Right lobe of liver (tissue), 6 donors: ENCODE results near the gene KCNQ5. TPM values are rescaled to one million over a fixed set of nuclear protein-coding genes. Genes with fewer than 3 reads are reported as not detected.

Experiments used
- ATAC-seq, 4 donors: fragments of 200-7000 bp; cut with Tn5 transposase; one replicate each; pipeline ENCODE4 v1.9.1; 2020; ENCODE audit warnings: mild to moderate bottlenecking in 4 of 4, moderate library complexity in 4 of 4
- DNase-seq, 3 donors: peaks; one replicate each; pipeline ENCODE4 v3.0.0-alpha.2; 2020
- H3K27ac ChIP-seq, 3 donors: fragments of 200-600 bp; one replicate each; pipeline ENCODE4 v1.8.0; 2022
- H3K27me3 ChIP-seq, 2 donors: fragments of 200-600 bp; one replicate each; pipeline ENCODE4 v1.8.0; 2022
- H3K36me3 ChIP-seq, 4 donors: fragments of 200-600 bp; sonication (generic) in 1 of 4; one replicate each; pipeline versions ENCODE4 v1.5.1 to v1.8.0; 2017 to 2022; ENCODE audit warnings: control low read depth in 1 of 4
- H3K4me1 ChIP-seq, 4 donors: fragments of 200-600 bp; sonication (generic) in 1 of 4; one replicate each; pipeline versions ENCODE4 v1.5.1 to v1.8.0; 2017 to 2022; ENCODE audit warnings: control low read depth in 1 of 4
- H3K4me3 ChIP-seq, 3 donors: fragments of 200-600 bp; one replicate each; pipeline ENCODE4 v1.8.0; 2022
- H3K9me3 ChIP-seq, 4 donors: fragments of 200-600 bp; sonication (generic) in 1 of 4; one replicate each; pipeline versions ENCODE4 v1.5.1 to v1.8.0; 2017 to 2022; ENCODE audit warnings: control low read depth in 1 of 4
- CTCF ChIP-seq, 4 donors: fragments of 200-600 bp in 3 of 4; fragments of 450-650 bp in 1 of 4; IDR thresholded peaks; one replicate each; pipeline versions ENCODE4 v1.5.1 to v1.8.0; 2016 to 2022; ENCODE audit warnings: antibody characterized with exemption in 4 of 4, mild to moderate bottlenecking in 2 of 4
- POLR2A ChIP-seq: fragments of 450-650 bp; IDR thresholded peaks from one replicate; pipeline ENCODE4 v1.6.1; 2017; ENCODE audit warnings: antibody characterized with exemption, mild to moderate bottlenecking
- WGBS: methylation state at CpG from one replicate; pipeline ENCODE4 v1.1.6; 2018; ENCODE audit warnings: low coverage, low lambda C conversion rate; ENCODE audit not compliant: insufficient coverage; ENCODE audit errors: missing lambda C conversion rate; 5-methylcytosine and 5-hydroxymethylcytosine counted together
- intact Hi-C, 2 donors: fragments of 100-400 bp; cut with DNase I; formaldehyde crosslinking; loops; one replicate each; pipeline versions ENCODE4 v1.11.2 to v1.14.1; 2022
- total RNA-seq, 6 experiments: library from RNA; depleted of rRNA in 2 of 6; stranded (reverse); fragments of >200 nt in 2 of 6; fragmentation: NEBNext Ultra II Directional in 3 of 6; extraction: Animal tissue kit (Norgen Biotek cat#: 25700) in 3 of 6; gene quantifications; one replicate each; pipeline versions ENCODE4 v1.1.0 to v1.2.4, GENCODE V29; 2016 to 2023
- donor health status: DM: no; HTN: yes; CAD: no.
- donor health status: DM: no; HTN: no; CAD: no.
- donor health status: DM: no; HTN: no; CAD: no.
- donor health status: DM: no; HTN: yes; CAD: no.
- donor health status: DM: no; HTN: yes; CAD: no.

Gene KCNQ5
- total RNA-seq, 6 experiments from 2014 or later = 0.04 to 0.11 TPM; not detected in 4

- H3K36me3 ChIP-seq = no peaks in the 10 kb centered on the region
- H3K4me1 ChIP-seq = no peaks in the 10 kb centered on the region
- no peak for TF ChIP-seq CTCF (IDR thresholded peaks at IDR 0.05)
- TF ChIP-seq POLR2A = no peak
- no peak overlapping the region for H3K4me3 ChIP-seq
- WGBS = 54% methylated on average over 3 of the region's 3 CpGs
- H3K9me3 ChIP-seq = no peaks in the 10 kb centered on the region
- no peak for ATAC-seq
- H3K27ac ChIP-seq = no peak overlapping the region
- intact Hi-C loops = no loop called here
- DNase-seq = no peak
- H3K27me3 ChIP-seq = no peaks in the 10 kb centered on the region
Measured at GRCh38 chr6:73058736-73059135, 436.9 kb downstream of the KCNQ5 start.

GRCh38 chr6:73062130-73062529, 440.3 kb downstream of the KCNQ5 start:
- Histone ChIP-seq H3K9me3 (no peaks in the 10 kb centered on the region), H3K27ac (no peak overlapping the region), H3K27me3 (no peaks in the 10 kb centered on the region), H3K4me3 (no peak overlapping the region), H3K36me3 (no peaks in the 10 kb centered on the region), H3K4me1 (no peaks in the 10 kb centered on the region)
- ATAC-seq (no peak), DNase-seq (no peak)
- WGBS = 46% methylated on average over 3 of the region's 4 CpGs
- TF ChIP-seq CTCF (IDR thresholded peaks at IDR 0.05) (no peak), POLR2A (no peak)
- intact Hi-C loops = no loop called here

- intact Hi-C loops = no loop called here
- WGBS = 33% methylated on average over 2 of the region's 2 CpGs
- TF ChIP-seq POLR2A (no peak), CTCF (IDR thresholded peaks at IDR 0.05) (no peak)
- no peak for ATAC-seq
- Histone ChIP-seq H3K4me1 (no peaks in the 10 kb centered on the region), H3K36me3 (no peaks in the 10 kb centered on the region), H3K27ac (no peak overlapping the region), H3K4me3 (no peak overlapping the region), H3K27me3 (no peaks in the 10 kb centered on the region), H3K9me3 (no peaks in the 10 kb centered on the region)
- DNase-seq = no peak
Measured at GRCh38 chr6:73062837-73063236, 441.0 kb downstream of the KCNQ5 start.

GRCh38 chr6:73064266-73064665, 442.4 kb downstream of the KCNQ5 start:
- H3K36me3 ChIP-seq = no peaks in the 10 kb centered on the region
- no peak overlapping the region for H3K4me3 ChIP-seq
- TF ChIP-seq POLR2A = no peak
- no peak for TF ChIP-seq CTCF (IDR thresholded peaks at IDR 0.05)
- intact Hi-C loops = no loop called here
- DNase-seq = no peak
- H3K27me3 ChIP-seq = no peaks in the 10 kb centered on the region
- no peaks in the 10 kb centered on the region for H3K9me3 ChIP-seq
- no peak for ATAC-seq
- 50% methylated on average over 1 of the region's 1 CpG for WGBS
- no peaks in the 10 kb centered on the region for H3K4me1 ChIP-seq
- no peak overlapping the region for H3K27ac ChIP-seq

- 37% methylated on average over 2 of the region's 2 CpGs for WGBS
Measured at GRCh38 chr6:73073238-73073637, 451.4 kb downstream of the KCNQ5 start.

More at GRCh38 chr6:73073238-73073637, 451.4 kb downstream of the KCNQ5 start:
- DNase-seq = no peak
- no peaks in the 10 kb centered on the region for H3K9me3 ChIP-seq
- H3K27me3 ChIP-seq = no peaks in the 10 kb centered on the region
- no peak for TF ChIP-seq CTCF (IDR thresholded peaks at IDR 0.05)
- no peak for TF ChIP-seq POLR2A
- ATAC-seq = no peak
- no peaks in the 10 kb centered on the region for H3K36me3 ChIP-seq
- intact Hi-C loops = no loop called here
- no peak overlapping the region for H3K27ac ChIP-seq
- no peaks in the 10 kb centered on the region for H3K4me1 ChIP-seq
- no peak overlapping the region for H3K4me3 ChIP-seq
